ENCODE results near the gene ZNF227. TPM values are rescaled to one million over a fixed set of nuclear protein-coding genes. Genes with fewer than 3 reads are reported as not detected.

Gene ZNF227
- total RNA-seq = 49.2 TPM

DNA sequence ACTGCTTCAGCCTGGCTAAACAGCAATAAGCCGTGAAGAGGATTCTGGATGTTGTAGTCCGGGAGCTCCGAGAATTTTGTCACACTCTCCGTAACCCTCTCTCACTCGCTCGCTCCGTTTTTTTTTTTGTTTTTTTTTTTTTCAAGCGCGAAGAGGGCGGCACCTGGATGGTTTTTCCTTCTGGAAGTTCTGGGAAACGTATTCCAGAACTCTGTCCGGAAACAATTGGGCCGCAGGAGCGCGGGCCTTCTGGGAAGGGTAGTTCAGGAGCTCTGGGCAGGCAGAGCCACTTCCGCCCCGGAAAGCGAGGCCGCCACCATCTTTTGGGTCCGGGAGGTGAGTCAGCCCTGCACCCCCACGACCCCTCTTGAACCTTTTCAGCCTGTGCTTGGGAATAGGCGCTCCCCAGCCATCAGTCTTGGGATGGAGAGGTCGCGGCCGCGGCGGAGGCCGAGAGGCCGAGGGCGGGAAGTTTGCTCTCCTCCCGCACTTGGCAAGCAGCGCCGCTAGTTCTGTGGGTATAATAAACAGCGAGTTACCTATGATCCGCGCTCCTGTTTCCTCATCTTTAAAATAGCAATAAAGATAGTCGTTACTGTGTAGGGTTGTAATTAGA lies at the start of gene ZNF227:
TSS of gene ZNF227 (plus strand) at position 283 of the 616 bp plus-strand sequence. CDS start 5,261 bp downstream, outside the sequence.

DNA sequence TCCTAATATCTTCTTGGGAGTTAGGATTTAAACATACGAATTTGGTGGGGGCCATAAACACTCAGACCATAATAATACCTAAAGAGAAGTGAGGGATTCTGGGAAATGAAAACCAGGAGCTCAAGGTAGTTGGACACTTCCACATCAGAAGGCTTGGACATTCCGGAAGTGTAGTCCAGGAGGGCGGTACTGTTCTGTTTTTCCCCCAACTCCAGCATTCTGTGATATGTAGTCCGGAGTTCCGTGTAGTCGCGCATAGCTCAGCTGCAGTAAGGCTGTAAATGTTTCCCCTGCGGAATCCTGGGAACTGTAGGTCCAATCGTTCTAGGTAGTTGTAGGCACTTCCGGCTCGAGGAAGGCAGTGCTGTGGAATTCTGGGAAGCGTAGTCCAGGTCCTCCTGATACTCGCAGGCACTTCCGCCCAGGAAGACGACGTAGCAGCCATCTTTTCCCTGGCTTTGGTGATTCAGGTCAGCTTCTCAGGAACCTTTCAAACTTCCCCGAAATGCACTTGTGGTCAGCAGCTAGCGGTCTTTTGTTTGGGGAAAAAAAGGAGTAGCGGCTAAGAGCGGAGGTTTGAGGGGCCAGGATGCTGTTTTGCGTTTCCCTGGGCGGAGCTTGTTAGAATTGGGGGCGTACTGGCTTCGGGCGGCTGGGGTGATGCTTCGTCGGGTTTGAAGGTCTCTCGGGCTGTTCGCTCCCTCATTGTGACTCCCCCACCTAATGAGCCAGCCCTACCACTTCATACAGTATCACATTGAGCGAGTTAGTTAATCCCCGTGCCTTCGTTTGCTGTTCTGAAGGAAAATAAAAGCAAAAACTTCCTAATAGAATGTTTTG lies 47.4 kb upstream of the ZNF227 start, which contains the start of gene ZNF226:
TSS of gene ZNF226 (plus strand) at position 428 of the 840 bp plus-strand sequence. CDS start 4,981 bp downstream, outside the sequence.

Other genes with a start within 250 kb of the ZNF227 start
- gene ZNF155, start 228.3 kb upstream of the ZNF227 start, total RNA-seq = 17.4 TPM
- gene ZNF230, start 209.6 kb upstream of the ZNF227 start, total RNA-seq = 12.8 TPM
- gene ZNF222, start 187.2 kb upstream of the ZNF227 start, total RNA-seq = 15.3 TPM
- gene ZNF223, start 160.5 kb upstream of the ZNF227 start, total RNA-seq = 15.2 TPM
- gene ZNF284, start 140.4 kb upstream of the ZNF227 start, total RNA-seq = 7.1 TPM
- 59.2 TPM for gene ZNF224, start 118.2 kb upstream of the ZNF227 start, total RNA-seq
- 12.0 TPM for gene ZNF225, start 99.1 kb upstream of the ZNF227 start, total RNA-seq
- 26.9 TPM for gene ZNF234, start 71.0 kb upstream of the ZNF227 start, total RNA-seq
- gene ZNF226, start 47.4 kb upstream of the ZNF227 start, total RNA-seq = 56.9 TPM
- 3.6 TPM for gene ZNF233, start 47.4 kb downstream of the ZNF227 start, total RNA-seq
- 19.1 TPM for gene ZNF235, start 92.5 kb downstream of the ZNF227 start, total RNA-seq
- gene ZNF112, start 144.1 kb downstream of the ZNF227 start, total RNA-seq = 24.4 TPM
- gene ZNF285, start 189.1 kb downstream of the ZNF227 start, total RNA-seq = 17.8 TPM
- gene ZNF229, start 235.9 kb downstream of the ZNF227 start, total RNA-seq = 17.2 TPM

Data from camera-type eye (tissue), 1 donor.